GM12874 (cell line): Measurements from ENCODE around the gene VPS16.

Experiments used
- TF ChIP-seq, protein P1 (sequence below): IDR thresholded peaks from 2 replicates; pipeline ENCODE4 v1.5.1; 2011; ENCODE audit warnings: low read depth, mild to moderate bottlenecking, control low read depth, low read length, moderate library complexity; ENCODE audit not compliant: insufficient read depth

VPS16 gene

DNA sequence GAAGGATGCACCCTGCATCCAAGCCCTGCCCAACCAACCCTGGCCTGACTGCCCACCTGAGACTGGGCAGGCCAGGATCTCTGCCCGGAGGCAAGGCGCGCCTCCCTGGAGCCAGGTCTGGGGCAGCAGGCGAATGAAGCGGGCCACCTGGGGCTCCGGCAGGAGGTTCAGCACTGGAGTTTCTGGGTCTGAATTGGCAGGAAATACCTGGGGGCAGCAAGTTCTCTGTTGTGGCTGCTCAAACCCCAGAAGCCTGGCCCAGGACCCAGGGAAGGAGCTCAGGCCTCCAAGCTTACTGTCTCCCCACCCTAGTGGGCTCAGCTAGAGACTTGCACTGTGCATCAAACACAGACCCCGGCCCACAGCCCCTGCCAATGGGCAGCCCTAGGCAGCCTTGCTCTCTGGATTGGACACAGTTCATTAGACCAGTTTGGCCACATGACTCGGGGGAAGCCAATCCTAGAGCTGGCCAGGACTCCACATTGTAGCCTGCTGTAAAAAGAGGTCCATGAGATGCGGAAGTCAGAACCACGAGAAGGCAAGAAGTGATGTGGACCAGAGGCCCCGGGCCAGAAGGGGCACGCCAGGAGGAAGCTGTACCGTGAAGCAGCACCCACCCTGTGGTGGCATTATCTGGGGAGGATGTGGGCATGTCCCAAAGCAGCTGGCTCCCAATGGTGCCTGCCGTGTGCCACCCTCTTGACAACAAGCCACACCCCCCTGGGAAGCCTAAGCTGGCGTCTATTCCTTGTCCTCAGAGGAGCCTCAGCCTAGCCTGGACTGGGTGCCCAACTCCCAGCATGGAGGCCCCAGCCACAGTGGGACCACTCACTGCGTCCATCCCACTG, 43.2 kb upstream of the VPS16 start:
- TF ChIP-seq, protein P1, sequence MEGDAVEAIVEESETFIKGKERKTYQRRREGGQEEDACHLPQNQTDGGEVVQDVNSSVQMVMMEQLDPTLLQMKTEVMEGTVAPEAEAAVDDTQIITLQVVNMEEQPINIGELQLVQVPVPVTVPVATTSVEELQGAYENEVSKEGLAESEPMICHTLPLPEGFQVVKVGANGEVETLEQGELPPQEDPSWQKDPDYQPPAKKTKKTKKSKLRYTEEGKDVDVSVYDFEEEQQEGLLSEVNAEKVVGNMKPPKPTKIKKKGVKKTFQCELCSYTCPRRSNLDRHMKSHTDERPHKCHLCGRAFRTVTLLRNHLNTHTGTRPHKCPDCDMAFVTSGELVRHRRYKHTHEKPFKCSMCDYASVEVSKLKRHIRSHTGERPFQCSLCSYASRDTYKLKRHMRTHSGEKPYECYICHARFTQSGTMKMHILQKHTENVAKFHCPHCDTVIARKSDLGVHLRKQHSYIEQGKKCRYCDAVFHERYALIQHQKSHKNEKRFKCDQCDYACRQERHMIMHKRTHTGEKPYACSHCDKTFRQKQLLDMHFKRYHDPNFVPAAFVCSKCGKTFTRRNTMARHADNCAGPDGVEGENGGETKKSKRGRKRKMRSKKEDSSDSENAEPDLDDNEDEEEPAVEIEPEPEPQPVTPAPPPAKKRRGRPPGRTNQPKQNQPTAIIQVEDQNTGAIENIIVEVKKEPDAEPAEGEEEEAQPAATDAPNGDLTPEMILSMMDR, result no peak

DNA sequence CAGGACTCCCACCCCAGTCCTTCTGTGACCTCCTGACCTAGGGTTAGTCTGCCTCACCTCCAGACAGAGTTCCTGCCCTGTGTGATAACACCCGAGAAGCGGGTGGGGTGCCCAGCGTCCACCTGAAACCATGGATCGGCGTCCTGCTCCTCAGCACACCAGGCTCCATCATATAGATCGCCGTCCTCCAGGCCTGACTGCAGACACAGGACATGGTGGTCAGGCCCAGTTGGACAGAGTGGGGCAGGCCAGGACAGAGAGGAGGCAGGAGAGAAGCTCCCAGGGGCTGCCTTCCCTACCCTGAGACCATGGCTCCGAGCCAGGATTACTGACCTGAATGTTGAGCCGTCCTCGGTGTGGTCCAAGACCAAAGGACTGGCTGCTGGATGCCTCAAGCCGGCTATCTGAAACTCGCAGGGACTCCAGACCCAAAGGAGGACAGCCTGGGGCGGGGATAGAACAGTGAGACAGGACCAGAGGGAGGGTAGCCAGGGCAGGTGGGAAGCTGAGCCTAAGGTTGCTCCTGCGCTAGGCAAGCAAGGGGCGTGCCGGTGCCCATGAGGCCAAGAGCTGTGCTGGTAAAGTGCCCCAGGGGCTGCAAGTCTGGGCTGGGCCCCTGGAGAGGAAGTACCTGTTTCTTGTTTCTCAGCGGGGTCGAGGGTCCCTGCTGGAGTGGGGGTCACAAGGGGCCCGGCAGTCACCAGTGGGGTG, 42.3 kb upstream of the VPS16 start:
- TF ChIP-seq, protein P1, result no peak

DNA sequence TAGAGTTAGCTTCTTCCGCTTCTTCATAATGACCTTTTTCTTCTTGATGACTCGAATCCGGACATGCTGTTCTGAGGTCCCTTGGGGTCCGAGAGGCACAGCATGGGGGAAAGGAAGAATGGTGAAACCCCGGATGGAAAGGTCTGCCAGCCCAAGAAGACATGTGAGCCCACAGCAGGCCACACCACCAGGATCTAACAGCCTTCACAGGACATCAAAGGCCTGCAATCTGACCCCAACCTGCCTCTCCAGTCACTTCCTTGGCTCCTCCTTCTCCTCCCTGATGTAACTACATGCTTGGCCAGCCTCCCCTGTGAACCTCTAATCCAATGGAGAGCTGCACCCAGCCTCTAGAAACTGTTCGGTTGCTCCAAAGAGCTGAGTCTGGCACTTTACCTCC, 41.7 kb upstream of the VPS16 start:
- TF ChIP-seq, protein P1, result no peak

DNA sequence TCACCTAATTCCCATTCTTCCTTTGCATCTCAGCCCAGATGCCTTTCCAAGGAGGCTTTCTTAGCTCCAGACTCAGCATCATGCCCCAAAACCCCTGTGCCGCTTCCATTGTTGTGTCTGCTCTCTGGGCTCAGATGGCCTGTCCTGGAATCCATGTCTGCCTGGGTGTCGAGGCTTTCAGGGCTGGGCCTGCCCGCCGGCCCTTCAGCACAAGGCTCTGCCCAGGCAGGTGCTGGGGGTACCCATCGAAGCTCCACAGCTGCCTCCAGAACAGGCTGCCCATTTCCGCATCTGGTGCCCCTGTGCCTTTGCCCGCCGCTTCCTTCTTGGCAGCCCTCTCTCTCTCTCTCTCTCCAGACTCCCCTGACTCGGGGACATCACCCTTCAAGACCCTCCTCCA, 41.3 kb upstream of the VPS16 start:
- TF ChIP-seq, protein P1, result no peak

DNA sequence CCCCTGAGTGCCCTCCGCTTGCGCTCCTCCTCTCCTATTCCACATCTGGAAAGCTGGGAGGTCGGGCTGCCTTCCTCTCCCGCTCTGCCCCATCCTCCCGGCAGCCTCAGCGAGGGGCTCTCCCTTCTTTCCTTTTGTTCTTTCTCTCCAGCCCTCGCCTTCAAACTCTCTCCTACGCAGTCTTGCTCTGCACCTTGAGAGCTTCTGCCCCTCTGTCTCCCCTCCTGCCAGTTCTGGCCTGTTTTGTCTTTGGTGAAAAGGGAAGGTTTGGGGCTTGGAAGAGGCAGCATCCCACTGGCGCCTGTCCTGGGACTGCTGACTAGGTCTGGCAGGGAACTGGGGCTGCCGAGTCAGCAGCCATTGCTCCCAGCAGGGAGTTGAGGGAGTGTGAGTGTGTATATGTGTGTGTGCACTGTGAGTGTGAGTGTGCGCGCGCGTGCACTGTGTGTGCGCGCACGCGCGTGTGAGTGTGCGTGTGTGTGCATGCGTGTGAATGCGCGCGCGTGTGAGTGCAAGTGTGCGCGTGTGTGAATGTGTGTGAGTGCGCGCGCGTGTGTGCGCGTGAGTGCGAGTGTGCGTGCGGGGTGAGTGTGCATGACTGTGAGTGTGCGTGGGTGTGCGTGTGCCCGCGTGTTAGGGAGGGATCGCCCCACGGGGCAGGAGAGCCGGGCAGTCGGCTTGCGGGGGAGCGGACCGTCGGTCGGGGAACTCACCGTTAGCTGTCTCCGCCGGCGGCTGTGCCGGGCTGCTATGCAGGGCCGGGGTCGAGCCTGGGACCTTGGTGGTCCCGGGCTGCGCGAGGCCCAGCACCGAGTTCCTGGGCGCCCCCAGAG, 40.6 kb upstream of the VPS16 start:
- TF ChIP-seq, protein P1, result no peak

DNA sequence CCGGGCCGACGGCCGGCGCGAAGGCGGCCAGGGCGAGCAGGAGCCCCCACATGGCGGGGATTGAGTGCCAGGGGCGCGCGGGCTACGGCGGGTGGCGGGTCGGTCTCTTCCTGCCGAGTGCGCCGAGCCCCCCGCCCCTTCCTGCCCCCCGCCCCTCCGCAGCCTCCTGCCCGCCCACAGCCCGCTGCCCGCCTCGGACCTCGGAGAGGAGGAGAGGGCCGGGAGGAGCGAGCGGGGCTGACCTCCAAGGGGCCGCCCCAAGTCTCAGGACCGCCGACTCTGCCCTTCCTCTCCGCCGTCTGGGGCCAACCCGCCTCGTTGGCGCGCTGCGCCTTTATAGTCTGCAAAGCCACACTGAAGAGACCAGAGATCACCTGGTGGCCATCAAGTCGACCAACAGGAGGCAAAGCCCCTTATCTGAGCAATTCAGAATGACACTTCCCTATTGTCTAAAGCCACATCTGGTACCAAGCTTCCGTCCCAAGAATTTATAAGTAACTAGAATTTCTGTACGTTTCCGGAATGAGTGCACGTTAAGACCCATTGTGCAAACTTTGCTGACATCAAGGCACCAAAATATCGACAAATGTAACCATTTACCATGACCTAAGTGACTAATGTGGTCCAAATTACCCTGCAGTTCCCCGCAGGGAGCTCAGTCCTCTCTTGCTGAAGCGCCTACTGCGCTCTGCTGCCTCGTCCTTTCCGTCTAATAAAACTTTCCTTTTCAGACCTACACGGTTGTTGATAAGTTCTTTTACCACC, 39.8 kb upstream of the VPS16 start, which contains the start of gene CPXM1:
TSS of gene CPXM1 (minus strand) at position 107 of the 765 bp plus-strand sequence. CDS start at position 52, 55 bp downstream.
- TF ChIP-seq, protein P1, result no peak
